K562 (cell line): ENCODE measurements around the gene RDH5. TPM values are rescaled to one million over a fixed set of nuclear protein-coding genes. Genes with fewer than 3 reads are reported as not detected.

Experiments
- ATAC-seq: fragments of 200-7000 bp; cut with Tn5 transposase; 3 replicates; pipeline ENCODE4 v1.9.1; 2020; ENCODE audit warnings: moderate library complexity
- BruUV-seq: library from RNA; stranded (reverse); fragments of 400-500 nt; replicated peaks from 2 replicates; lab custom pipeline; 2021; lab: Mats Ljungman, UMichigan
- CTCF ChIA-PET: fragments of 300-600 bp; formaldehyde crosslinking; extraction: SDS; loops from one replicate; lab custom pipeline; 2021; ENCODE audit warnings: low intra/inter-chr PET ratio; lab: Yijun Ruan, JAX
- POLR2A ChIA-PET: fragments of 300-600, 350-650 bp; sonication (Branson Sonifier 250); formaldehyde crosslinking; extraction: SDS; loops from one replicate; lab custom pipeline; 2021; ENCODE audit warnings: antibody characterized with exemption, inconsistent platforms; lab: Yijun Ruan, JAX
- DNase-seq, 4 experiments: peaks; one replicate each; pipeline versions ENCODE4 v3.0.0 to v3.0.0-alpha.2; 2011 to 2018; ENCODE audit warnings: low spot score in 3 of 4, mixed read lengths in 3 of 4; ENCODE audit errors: extremely low read depth in 1 of 4
- FAIRE-seq: peaks from 2 replicates; lab custom pipeline; 2011; peaks lifted over from hg19 to GRCh38; lab: Jason Lieb, UNC
- H2AFZ ChIP-seq: 2 replicates; pipeline ENCODE4 v1.6.0; 2011; ENCODE audit warnings: low read depth, low read length, control low read depth, inconsistent platforms
- H3K27ac ChIP-seq: fragments of 200-600 bp; 3 replicates; pipeline ENCODE4 v1.8.0; 2011; ENCODE audit warnings: low read depth, mild to moderate bottlenecking, control low read depth, inconsistent platforms, low read length, moderate library complexity, mixed read lengths; ENCODE audit errors: extremely low read depth
- H3K27me3 ChIP-seq, 2 experiments: fragments of 300-600 bp in 1 of 2; 2 replicates in 1 of 2; 3 replicates in 1 of 2; pipeline versions ENCODE4 v1.6.0 to v1.8.0; 2011; ENCODE audit warnings: inconsistent platforms in 2 of 2, low read length in 2 of 2, mild to moderate bottlenecking in 1 of 2, mixed read lengths in 1 of 2, moderate library complexity in 1 of 2; ENCODE audit not compliant: control insufficient read depth in 2 of 2, insufficient read depth in 2 of 2
- H3K36me3 ChIP-seq: fragments of 300-600 bp; 3 replicates; pipeline ENCODE4 v1.8.0; 2011; ENCODE audit warnings: mild to moderate bottlenecking, low read length, inconsistent platforms; ENCODE audit not compliant: control insufficient read depth, insufficient read depth
- H3K4me1 ChIP-seq, 2 experiments: fragments of 200-600 bp in 1 of 2; replicated peaks in 1 of 2; 2 replicates in 1 of 2; 3 replicates in 1 of 2; pipeline versions ENCODE4 v1.5.1 to v1.8.0; 2011; ENCODE audit warnings: inconsistent platforms in 2 of 2, low read length in 2 of 2, mild to moderate bottlenecking in 1 of 2, mixed read lengths in 1 of 2, moderate library complexity in 1 of 2; ENCODE audit not compliant: control insufficient read depth in 2 of 2, insufficient read depth in 2 of 2
- H3K4me2 ChIP-seq: 2 replicates; pipeline ENCODE4 v1.6.1; 2011; ENCODE audit warnings: low read length, control low read depth, inconsistent platforms, mixed read lengths; ENCODE audit not compliant: insufficient read depth
- H3K4me3 ChIP-seq: fragments of 200-600 bp; sonication (generic), shearing (Covaris generic); 2 replicates; pipeline ENCODE4 v1.5.1; 2016; ENCODE audit warnings: control low read depth, inconsistent platforms
- H3K79me2 ChIP-seq: fragments of 200-600 bp; 3 replicates; pipeline ENCODE4 v1.8.0; 2011; ENCODE audit warnings: low read length, inconsistent platforms; ENCODE audit not compliant: control insufficient read depth, insufficient read depth
- H3K9ac ChIP-seq, 2 experiments: 2 replicates each; pipeline versions ENCODE4 v1.6.0 to v1.6.1; 2011; ENCODE audit warnings: low read depth in 2 of 2, low read length in 2 of 2, control low read depth in 1 of 2, inconsistent platforms in 1 of 2, mild to moderate bottlenecking in 1 of 2, mixed read lengths in 1 of 2; ENCODE audit not compliant: insufficient read depth in 1 of 2
- H3K9me1 ChIP-seq: one replicate; pipeline ENCODE4 v1.6.0; 2011; ENCODE audit warnings: inconsistent platforms, mild to moderate bottlenecking, low read length, moderate library complexity; ENCODE audit not compliant: control insufficient read depth, insufficient read depth
- H3K9me3 ChIP-seq: replicated peaks from 2 replicates; pipeline ENCODE4 v1.5.1; 2011; ENCODE audit warnings: low read depth, low read length, inconsistent platforms; ENCODE audit not compliant: control insufficient read depth, insufficient read depth
- H4K20me1 ChIP-seq: replicated peaks from 2 replicates; pipeline ENCODE4 v1.6.1; 2011; ENCODE audit warnings: low read length, inconsistent platforms, mixed read lengths; ENCODE audit not compliant: control insufficient read depth, insufficient read depth
- CEBPG ChIP-seq, 3 experiments: fragments of 200-800 bp in 1 of 3; sonication (Bioruptor generic) in 1 of 3; sonication (generic) in 1 of 3; formaldehyde crosslinking in 1 of 3; IDR thresholded peaks in 2 of 3; conservative IDR thresholded peaks in 1 of 3; 2 replicates each; pipeline versions ENCODE4 v1.6.1 to v1.8.0; 2016 to 2022; ENCODE audit warnings: missing compliant biosample characterization in 2 of 3, missing genetic modification characterization in 2 of 3, mild to moderate bottlenecking in 1 of 3, missing genetic modification reagents in 1 of 3
- HDAC2 ChIP-seq: fragments of 450-650 bp; IDR thresholded peaks from 2 replicates; pipeline ENCODE4 v1.6.1; 2016; ENCODE audit warnings: mild to moderate bottlenecking
- HNRNPH1 ChIP-seq: fragments of 200-400 bp; formaldehyde crosslinking; optimal IDR thresholded peaks from 2 replicates; pipeline ENCODE3; 2017; ENCODE audit warnings: low read depth, mild to moderate bottlenecking, low read length, moderate library complexity
- MAZ ChIP-seq, 2 experiments: fragments of 450-650 bp in 1 of 2; sonication (generic) in 1 of 2; formaldehyde crosslinking; IDR thresholded peaks in 1 of 2; conservative IDR thresholded peaks in 1 of 2; 2 replicates each; pipeline versions ENCODE4 v1.4.0 to v1.5.0; 2020; ENCODE audit warnings: mild to moderate bottlenecking in 1 of 2, missing genetic modification reagents in 1 of 2
- MXI1 ChIP-seq: IDR thresholded peaks from 2 replicates; pipeline ENCODE4 v1.6.1; 2011; ENCODE audit warnings: low read depth, mild to moderate bottlenecking, improper control_type of control experiment, low read length
- NR3C1 ChIP-seq: sonication (generic); formaldehyde crosslinking; IDR thresholded peaks from 2 replicates; pipeline ENCODE4 v1.8.1; 2022; ENCODE audit warnings: missing genetic modification reagents
- RAD21 ChIP-seq, 2 experiments: fragments of 250-450 bp in 1 of 2; fragments of 450-650 bp in 1 of 2; sonication (Bioruptor Pico) in 1 of 2; formaldehyde crosslinking in 1 of 2; IDR thresholded peaks in 1 of 2; conservative IDR thresholded peaks in 1 of 2; 2 replicates each; pipeline versions ENCODE4 v1.4.0 to v1.8.0; 2020 to 2022; ENCODE audit warnings: mild to moderate bottlenecking in 2 of 2, moderate library complexity in 1 of 2
- RB1 ChIP-seq: fragments of 450-650 bp; IDR thresholded peaks from 2 replicates; pipeline ENCODE4 v1.6.1; 2017; ENCODE audit warnings: low read depth, mild to moderate bottlenecking
- TBL1XR1 ChIP-seq, 2 experiments: IDR thresholded peaks; 2 replicates each; pipeline ENCODE4 v1.6.1; 2012; ENCODE audit warnings: improper control_type of control experiment in 2 of 2, low read length in 2 of 2, mild to moderate bottlenecking in 1 of 2
- U2AF1 ChIP-seq: fragments of 200-400 bp; formaldehyde crosslinking; optimal IDR thresholded peaks from 2 replicates; pipeline ENCODE3; 2017; ENCODE audit warnings: mild to moderate bottlenecking, low read depth, low read length, moderate library complexity
- ZHX1 ChIP-seq: fragments of 150-350 bp; conservative IDR thresholded peaks from 2 replicates; pipeline ENCODE4 v1.6.1; 2014; ENCODE audit warnings: low read length
- ZNF134 ChIP-seq: fragments of 250-450 bp; sonication (Bioruptor Pico); conservative IDR thresholded peaks from 2 replicates; pipeline ENCODE4 v1.4.0; 2020
- ZNF3 ChIP-seq: fragments of 250-450 bp; sonication (Bioruptor Pico); IDR thresholded peaks from 2 replicates; pipeline ENCODE4 v1.5.0; 2021; ENCODE audit warnings: mild to moderate bottlenecking, moderate library complexity
- WGBS: fragments of 100-300 bp; shearing (Covaris generic); methylation state at CpG from one replicate; pipeline ENCODE4 v1.1.6; 2016; ENCODE audit warnings: low coverage, mixed read lengths; ENCODE audit not compliant: insufficient coverage; ENCODE audit errors: missing lambda C conversion rate; 5-methylcytosine and 5-hydroxymethylcytosine counted together
- in situ Hi-C: fragments of 300-500 bp; cut with MboI; formaldehyde crosslinking; loops from 4 replicates; pipeline ENCODE4 v1.15.0; 2018; ENCODE audit warnings: inconsistent platforms, mixed read lengths
- intact Hi-C: fragments of 100-400 bp; cut with micrococcal nuclease; formaldehyde crosslinking; loops from 2 replicates; pipeline ENCODE4 v1.14.2; 2022
- polyA plus RNA-seq, 8 experiments: library from polyadenylated mRNA; depleted of rRNA in 4 of 8; stranded (reverse) in 5 of 8; unstranded in 3 of 8; fragments of >200 nt; fragmentation: Nextera tagmentation in 2 of 8; fragmentation: Illumina TruSeq in 1 of 8; extraction: Ambion mirVana in 2 of 8; extraction: Trizol in 1 of 8; gene quantifications; 2 replicates each; pipeline versions ENCODE4 v1.2.1 to v1.2.3, GENCODE V29; 2011 to 2014; ENCODE audit warnings: inconsistent platforms in 1 of 8, missing spikeins in 1 of 8
- total RNA-seq, 7 experiments: library from RNA; depleted of rRNA in 6 of 7; stranded (reverse); fragments of >200 nt in 6 of 7; fragmentation: Illumina TruSeq in 2 of 7; extraction: Trizol in 2 of 7; gene quantifications; 2 replicates each; pipeline versions ENCODE4 v1.2.1 to v1.2.3, GENCODE V29; 2011 to 2021; ENCODE audit warnings: low replicate concordance in 1 of 7
- TF ChIP-seq, protein P1 (sequence below): sonication (generic); formaldehyde crosslinking; IDR thresholded peaks from 2 replicates; pipeline ENCODE4 v1.8.0; 2022; ENCODE audit warnings: missing genetic modification reagents, mild to moderate bottlenecking, moderate library complexity, borderline replicate concordance
- TF ChIP-seq, protein P2 (sequence below), 3 experiments: fragments of 200-800 bp in 1 of 3; sonication (Bioruptor generic) in 1 of 3; sonication (generic) in 1 of 3; formaldehyde crosslinking in 1 of 3; IDR thresholded peaks; 2 replicates each; pipeline versions ENCODE4 v1.6.1 to v1.8.0; 2016 to 2022; ENCODE audit warnings: mild to moderate bottlenecking in 2 of 3, missing compliant biosample characterization in 2 of 3, missing genetic modification characterization in 2 of 3, missing genetic modification reagents in 1 of 3

The RDH5 gene
- total and polyA plus RNA-seq, 9 of the 15 experiments (the other 6 are each of a cell fraction or from before 2014, with no cell fraction given) = 0.28 to 2.0 (median 1.1) TPM; not detected in 1

- Histone ChIP-seq H3K27ac (no peak overlapping the region), H4K20me1 (no peaks in the 10 kb centered on the region), H3K4me1 (peaks cover 6 to 18% of the 10 kb centered on the region in 2 experiments; a peak in 4 of 5 replicates), H3K36me3 (no peaks in the 10 kb centered on the region), H3K27me3 (peaks cover 19 to 29% of the 10 kb centered on the region in 2 experiments), H3K9ac (no peak overlapping the region), H3K4me3 (no peak overlapping the region), H2AFZ (no peak overlapping the region), H3K79me2 (no peaks in the 10 kb centered on the region), H3K4me2 (no peak overlapping the region), H3K9me1 (peaks cover 5% of the 10 kb centered on the region), H3K9me3 (no peaks in the 10 kb centered on the region)
- no TSS peak for BruUV-seq
- intact Hi-C loops = loop anchor here (2.0 kb wide), 1 partner anchor 25 kb away; a partner anchor contains a TSS
- FAIRE-seq (peak; percentile 63), DNase-seq (peak; percentile 62 to 79 (median 74)), ATAC-seq (peak; percentile 87)
- 0% methylated on average over 5 of the region's 5 CpGs for WGBS
- in situ Hi-C loops = no loop called here
- ChIA-PET POLR2A (interaction anchor here (0.6 to 1.9 kb wide), 6 partner anchors 9 to 1054 kb away, joined by 3 to 9 read pairs (median 3); partner anchors contain the start of gene BLOC1S1), CTCF (interaction anchor here (0.6 kb wide), 2 partner anchors 91 to 1486 kb away, joined by 3 read pairs; no protein-coding TSS in a partner anchor)
- TF ChIP-seq ZNF3 (CRISPR knock-in tag) (no peak), RB1 (0 out of 2 replicates have a peak, but pooled peaks have one; percentile 13), RAD21 (CRISPR knock-in tag; conservative IDR thresholded peaks at IDR 0.05 in 1 of 2, IDR thresholded peaks at IDR 0.05 in 1 of 2) (peak; percentile 22 to 51; a peak in 2 of 4 replicates), ZNF134 (no peak), MAZ (CRISPR knock-in tag; conservative IDR thresholded peaks at IDR 0.05 in 1 of 2, IDR thresholded peaks at IDR 0.05 in 1 of 2) (peak; percentile 73 to 84; a peak in 3 of 4 replicates), HDAC2 (no peak), MXI1 (no peak), HNRNPH1 (no peak), CEBPG (CRISPR knock-in tag; IDR thresholded peaks at IDR 0.05) (no peak), CEBPG (tag; conservative IDR thresholded peaks at IDR 0.05 in 1 of 2, IDR thresholded peaks at IDR 0.05 in 1 of 2) (no peak), ZHX1 (no peak), U2AF1 (no peak), NR3C1 (CRISPR knock-in tag) (no peak), TBL1XR1 (IDR thresholded peaks at IDR 0.05; ENCODE audit: low read length in 2 of 2) (no peak)
- TF ChIP-seq, protein P1, sequence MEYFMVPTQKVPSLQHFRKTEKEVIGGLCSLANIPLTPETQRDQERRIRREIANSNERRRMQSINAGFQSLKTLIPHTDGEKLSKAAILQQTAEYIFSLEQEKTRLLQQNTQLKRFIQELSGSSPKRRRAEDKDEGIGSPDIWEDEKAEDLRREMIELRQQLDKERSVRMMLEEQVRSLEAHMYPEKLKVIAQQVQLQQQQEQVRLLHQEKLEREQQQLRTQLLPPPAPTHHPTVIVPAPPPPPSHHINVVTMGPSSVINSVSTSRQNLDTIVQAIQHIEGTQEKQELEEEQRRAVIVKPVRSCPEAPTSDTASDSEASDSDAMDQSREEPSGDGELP (CRISPR knock-in tag) = peak; percentile 40; the same call in 1 of the 2 replicates
- TF ChIP-seq, protein P2, sequence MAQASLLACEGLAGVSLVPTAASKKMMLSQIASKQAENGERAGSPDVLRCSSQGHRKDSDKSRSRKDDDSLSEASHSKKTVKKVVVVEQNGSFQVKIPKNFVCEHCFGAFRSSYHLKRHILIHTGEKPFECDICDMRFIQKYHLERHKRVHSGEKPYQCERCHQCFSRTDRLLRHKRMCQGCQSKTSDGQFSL (CRISPR knock-in tag; IDR thresholded peaks at IDR 0.05) = 0 out of 2 replicates have a peak, but pooled peaks have one; percentile 47
- TF ChIP-seq, protein P2 (tag; IDR thresholded peaks at IDR 0.05) = no peak
Measured at GRCh38 chr12:55705782-55706402, 14.3 kb upstream of the RDH5 start.
